Endothelial cell of umbilical vein (primary cell): ENCODE data around the gene ATXN1L. TPM values are rescaled to one million over a fixed set of nuclear protein-coding genes. Genes with fewer than 3 reads are reported as not detected.

Experiments
- BruUV-seq: library from RNA; stranded (reverse); fragments of 400-500 nt; replicated peaks from 2 replicates; lab custom pipeline; 2021; lab: Mats Ljungman, UMichigan
- CTCF ChIA-PET: fragments of 300-600, 350-600 bp; sonication (Branson Sonifier 250); formaldehyde crosslinking; loops from one replicate; lab custom pipeline; 2021; ENCODE audit warnings: antibody characterized with exemption, inconsistent platforms; lab: Charles Lee
- POLR2A ChIA-PET: fragments of 300-600, 350-600 bp; sonication (Branson Sonifier 250); formaldehyde crosslinking; loops from one replicate; lab custom pipeline; 2021; ENCODE audit warnings: antibody characterized with exemption, inconsistent platforms; lab: Charles Lee
- DNase-seq: peaks from one replicate; pipeline ENCODE4 v3.0.0-alpha.2; 2011; ENCODE audit warnings: low read depth, low spot score
- FAIRE-seq: peaks from 2 replicates; lab custom pipeline; 2011; peaks lifted over from hg19 to GRCh38; lab: Jason Lieb, UNC
- H2AFZ ChIP-seq: 2 replicates; pipeline ENCODE4 v1.6.0; 2012; ENCODE audit warnings: low read depth, low read length, control low read depth, inconsistent platforms
- H3K27ac ChIP-seq: 2 replicates; pipeline ENCODE4 v1.5.1; 2011; ENCODE audit warnings: low read depth, mild to moderate bottlenecking, control low read depth, low read length, moderate library complexity; ENCODE audit not compliant: insufficient read depth
- H3K27me3 ChIP-seq, 2 experiments: 2 replicates each; pipeline versions ENCODE4 v1.6.0 to v1.6.1; 2011; ENCODE audit warnings: low read length in 2 of 2, mixed read lengths in 1 of 2; ENCODE audit not compliant: control insufficient read depth in 2 of 2, insufficient read depth in 2 of 2
- H3K36me3 ChIP-seq, 2 experiments: 2 replicates in 1 of 2; 3 replicates in 1 of 2; pipeline ENCODE4 v1.5.1; 2011; ENCODE audit warnings: low read length in 2 of 2, mild to moderate bottlenecking in 1 of 2, moderate library complexity in 1 of 2; ENCODE audit not compliant: control insufficient read depth in 2 of 2, insufficient read depth in 2 of 2; ENCODE audit errors: extremely low read depth in 1 of 2
- H3K4me1 ChIP-seq: 3 replicates; pipeline ENCODE4 v1.5.1; 2011; ENCODE audit warnings: mild to moderate bottlenecking, low read length; ENCODE audit not compliant: control insufficient read depth, insufficient read depth; ENCODE audit errors: extremely low read depth
- H3K4me2 ChIP-seq: 2 replicates; pipeline ENCODE4 v1.6.1; 2011; ENCODE audit warnings: low read length, control low read depth, mixed read lengths; ENCODE audit not compliant: insufficient read depth
- H3K4me3 ChIP-seq, 3 experiments: fragments of 200-600 bp in 1 of 3; sonication (generic), shearing (Covaris generic) in 1 of 3; replicated peaks in 1 of 3; 2 replicates each; pipeline ENCODE4 v1.5.1; 2011 to 2016; ENCODE audit warnings: control low read depth in 3 of 3, low read length in 3 of 3, mild to moderate bottlenecking in 2 of 3, inconsistent platforms in 1 of 3, low read depth in 1 of 3, moderate library complexity in 1 of 3; ENCODE audit not compliant: insufficient read depth in 1 of 3
- H3K79me2 ChIP-seq: 2 replicates; pipeline ENCODE4 v1.6.0; 2012; ENCODE audit warnings: low read length, inconsistent platforms; ENCODE audit not compliant: control insufficient read depth, insufficient read depth
- H3K9ac ChIP-seq: replicated peaks from 2 replicates; pipeline ENCODE3; 2011; ENCODE audit warnings: low read length, control low read depth; ENCODE audit not compliant: insufficient read depth; ENCODE audit errors: extremely low read depth
- H3K9me1 ChIP-seq: replicated peaks from 3 replicates; pipeline ENCODE4 v1.6.0; 2011; ENCODE audit warnings: mild to moderate bottlenecking, low read length; ENCODE audit not compliant: control insufficient read depth, insufficient read depth; ENCODE audit errors: extremely low read depth
- H3K9me3 ChIP-seq: replicated peaks from 2 replicates; pipeline ENCODE4 v1.5.1; 2012; ENCODE audit warnings: low read length, inconsistent platforms; ENCODE audit not compliant: control insufficient read depth, insufficient read depth
- H4K20me1 ChIP-seq: replicated peaks from 2 replicates; pipeline ENCODE3; 2011; ENCODE audit warnings: mild to moderate bottlenecking, low read length; ENCODE audit not compliant: control insufficient read depth, insufficient read depth; ENCODE audit errors: extremely low read depth
- CTCF ChIP-seq, 2 donors: IDR thresholded peaks; 1 replicate in 1 of 2; 2 replicates in 1 of 2; pipeline ENCODE4 v1.5.1; 2011; ENCODE audit warnings: low read length in 2 of 2, mild to moderate bottlenecking in 2 of 2, moderate library complexity in 2 of 2, control low read depth in 1 of 2, inconsistent platforms in 1 of 2, low read depth in 1 of 2; ENCODE audit not compliant: insufficient read depth in 1 of 2; ENCODE audit errors: extremely low read depth in 1 of 2
- JUN ChIP-seq: IDR thresholded peaks from 2 replicates; pipeline ENCODE4 v1.6.1; 2011; ENCODE audit warnings: borderline replicate concordance, low read depth; ENCODE audit not compliant: insufficient read length, insufficient read depth
- POLR2AphosphoS5 ChIP-seq: IDR thresholded peaks from 2 replicates; pipeline ENCODE4 v1.6.1; 2012; ENCODE audit warnings: low read depth, mild to moderate bottlenecking, control low read depth, low read length, moderate library complexity; ENCODE audit not compliant: insufficient read depth
- dilution Hi-C: fragments of 300-500 bp; cut with MboI; formaldehyde crosslinking; loops from one replicate; pipeline ENCODE4 v1.15.0; 2019; ENCODE audit warnings: low sequenced_read_pairs; ENCODE audit not compliant: extremely low pct_ligation_motif_present
- intact Hi-C: fragments of 100-400 bp; cut with micrococcal nuclease; formaldehyde crosslinking; loops from one replicate; pipeline ENCODE4 v1.10.0; 2022
- polyA plus RNA-seq, 4 experiments: library from polyadenylated mRNA; depleted of rRNA in 3 of 4; stranded (reverse) in 3 of 4; unstranded in 1 of 4; fragments of >200 nt; gene quantifications; 2 replicates each; pipeline versions ENCODE4 v1.2.1 to v1.2.3, GENCODE V29; 2011 to 2012; ENCODE audit warnings: missing spikeins in 1 of 4
- total RNA-seq: library from RNA; stranded (reverse); gene quantifications from 2 replicates; pipeline ENCODE4 v1.2.3, GENCODE V29; 2021
- TF ChIP-seq, protein P1 (sequence below): IDR thresholded peaks from 2 replicates; pipeline ENCODE4 v1.6.1; 2011; ENCODE audit not compliant: insufficient read depth, insufficient read length

ATXN1L gene
- total and polyA plus RNA-seq, 2 donors (not counting 3 experiments of a cell fraction or from before 2014, with no cell fraction given): 15.6 to 23.9 TPM

DNA sequence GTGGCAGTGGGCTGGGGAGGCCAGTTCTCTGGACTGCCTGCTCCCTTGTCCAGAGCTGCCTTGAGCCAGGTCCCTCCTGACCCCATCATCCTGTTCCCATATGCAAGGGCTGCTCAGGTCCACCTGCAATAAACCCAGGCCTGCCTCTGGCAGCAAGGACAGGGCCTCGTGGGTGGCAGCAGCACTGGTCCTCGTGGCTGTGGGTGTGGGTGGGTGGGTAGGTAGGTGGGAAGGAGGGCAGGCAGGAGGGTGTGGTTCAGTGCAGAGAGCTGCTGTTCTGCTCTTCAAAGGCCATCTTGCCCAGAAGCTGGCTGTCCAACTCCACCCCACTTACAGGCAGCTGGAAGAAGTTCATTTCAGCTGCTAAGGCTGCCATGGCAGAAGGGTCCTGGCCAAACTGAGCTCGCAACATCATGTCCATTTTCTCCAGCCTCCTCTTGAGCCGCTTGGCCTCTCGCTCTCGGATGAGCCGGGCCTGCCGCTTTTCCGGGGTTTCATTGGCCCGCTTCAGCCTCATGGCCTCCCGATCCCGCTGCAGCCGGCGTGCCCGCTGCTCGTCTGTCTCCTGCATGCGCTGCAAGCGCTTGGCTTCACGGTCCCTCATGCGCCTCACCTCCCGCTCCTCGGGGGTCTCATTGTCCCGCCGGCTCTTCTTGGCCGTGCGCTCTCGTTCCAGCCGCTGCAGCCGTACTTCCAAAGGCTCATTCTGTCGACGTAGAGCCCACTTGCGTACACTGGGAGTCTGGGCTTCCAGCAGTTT, 14.2 kb downstream of the ATXN1L start:
- no peak overlapping the region for H3K9ac ChIP-seq
- no peaks in the 10 kb centered on the region for H3K4me1 ChIP-seq
- no peaks in the 10 kb centered on the region for H3K27me3 ChIP-seq
- POLR2A ChIA-PET: no interaction called here
- dilution Hi-C loops: no loop called here
- no peak for TF ChIP-seq POLR2AphosphoS5
- TF ChIP-seq CTCF (IDR thresholded peaks at IDR 0.05; ENCODE audit: extremely low read depth in 1 of 2, insufficient read depth in 1 of 2, low read depth in 1 of 2, low read length in 2 of 2): no peak
- TF ChIP-seq, protein P1, sequence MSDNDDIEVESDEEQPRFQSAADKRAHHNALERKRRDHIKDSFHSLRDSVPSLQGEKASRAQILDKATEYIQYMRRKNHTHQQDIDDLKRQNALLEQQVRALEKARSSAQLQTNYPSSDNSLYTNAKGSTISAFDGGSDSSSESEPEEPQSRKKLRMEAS: no peak
- no peak for TF ChIP-seq JUN
- no peak overlapping the region for H3K4me3 ChIP-seq
- H3K79me2 ChIP-seq: peaks cover 2% of the 10 kb centered on the region
- H3K9me1 ChIP-seq: no peaks in the 10 kb centered on the region
- no peaks in the 10 kb centered on the region for H4K20me1 ChIP-seq
- H3K36me3 ChIP-seq: peaks cover 4 to 18% of the 10 kb centered on the region in 2 experiments
- H3K4me2 ChIP-seq: no peak overlapping the region
- DNase-seq (no peak), FAIRE-seq (no peak)
- BruUV-seq: no TSS peak
- H2AFZ ChIP-seq: no peak overlapping the region
- intact Hi-C loops: loop anchor here (1.0 kb wide), 1 partner anchor 101 kb away; no protein-coding TSS in a partner anchor
- no peak overlapping the region for H3K27ac ChIP-seq
- CTCF ChIA-PET: interaction anchor here (2.2 to 3.5 kb wide), 2 partner anchors 24 to 102 kb away, joined by 14 to 28 read pairs; partner anchors contain the start of gene ZNF821
- no peaks in the 10 kb centered on the region for H3K9me3 ChIP-seq
